GM18909 (cell line): ENCODE results near the gene TECPR2.

ENCODE experiments used
- ATAC-seq: cut with Tn5 transposase; IDR thresholded peaks from one replicate; pipeline ENCODE4 v1.9.1; 2021; ENCODE audit warnings: mild to moderate bottlenecking; ENCODE audit not compliant: unreplicated experiment, poor library complexity

The TECPR2 gene

GRCh38 chr14:102373110-102373509 lies 10.4 kb downstream of the TECPR2 start:
- no peak for ATAC-seq

DNA sequence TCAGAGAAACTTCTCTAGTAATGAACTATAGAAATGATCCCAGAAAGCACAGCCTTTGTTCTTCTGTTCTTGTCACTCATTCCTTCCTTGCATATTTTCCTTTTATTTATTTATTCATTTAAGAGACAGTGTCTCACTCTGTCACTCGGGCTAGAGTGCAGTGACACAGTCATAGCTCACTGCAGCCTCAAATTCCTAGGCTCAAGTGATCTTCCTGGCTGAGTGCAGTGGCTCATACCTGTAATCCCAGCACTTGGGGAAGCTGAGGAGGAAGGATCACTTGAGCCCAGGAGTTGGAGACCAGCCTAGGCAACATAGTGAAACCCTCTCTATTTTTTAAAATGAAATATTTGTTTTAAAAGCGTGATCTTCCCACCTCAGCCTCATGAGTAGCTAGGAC lies 11.5 kb downstream of the TECPR2 start:
- ATAC-seq: no peak

- ATAC-seq: no peak
Measured at GRCh38 chr14:102375119-102375518, 12.4 kb downstream of the TECPR2 start.

DNA sequence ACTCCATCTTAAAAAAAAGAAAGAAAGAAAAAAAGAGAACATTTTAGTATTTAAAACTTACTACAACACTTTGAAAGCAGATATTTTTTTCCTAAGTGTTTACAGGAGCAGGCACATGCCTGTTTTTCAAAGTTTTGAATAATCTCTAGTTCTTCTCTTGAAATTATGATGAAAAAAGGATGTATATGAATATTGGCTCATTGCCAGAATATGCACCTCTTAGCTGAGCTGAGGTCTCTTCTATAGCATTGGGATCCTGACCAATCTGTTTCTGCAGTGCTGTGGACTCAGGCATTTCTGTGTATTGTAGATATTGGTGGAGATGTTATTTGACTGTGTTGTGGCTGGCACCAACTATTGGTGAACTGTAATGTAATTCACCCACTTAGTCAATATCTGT lies 15.0 kb downstream of the TECPR2 start:
- no peak for ATAC-seq

DNA sequence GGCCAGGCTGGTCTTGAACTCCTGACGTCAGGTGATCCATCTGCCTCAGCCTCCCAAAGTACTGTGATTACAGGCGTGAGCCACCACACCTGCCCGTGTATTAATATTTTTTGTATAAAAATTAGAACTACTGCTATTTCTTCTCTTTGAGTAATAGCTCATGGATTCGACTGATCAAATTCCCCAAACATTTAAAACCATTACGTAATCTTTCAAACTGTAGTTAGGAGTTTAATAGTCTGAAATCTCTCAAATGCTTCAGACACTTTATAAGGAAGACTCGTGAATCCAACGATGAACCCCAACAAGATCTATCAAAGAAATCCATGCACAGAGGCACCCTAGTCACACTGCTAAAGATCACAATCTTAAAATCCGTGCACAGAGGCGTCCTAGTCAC lies 16.1 kb downstream of the TECPR2 start:
- no peak for ATAC-seq

- ATAC-seq: no peak
Measured at GRCh38 chr14:102387086-102387485, 24.3 kb downstream of the TECPR2 start.

DNA sequence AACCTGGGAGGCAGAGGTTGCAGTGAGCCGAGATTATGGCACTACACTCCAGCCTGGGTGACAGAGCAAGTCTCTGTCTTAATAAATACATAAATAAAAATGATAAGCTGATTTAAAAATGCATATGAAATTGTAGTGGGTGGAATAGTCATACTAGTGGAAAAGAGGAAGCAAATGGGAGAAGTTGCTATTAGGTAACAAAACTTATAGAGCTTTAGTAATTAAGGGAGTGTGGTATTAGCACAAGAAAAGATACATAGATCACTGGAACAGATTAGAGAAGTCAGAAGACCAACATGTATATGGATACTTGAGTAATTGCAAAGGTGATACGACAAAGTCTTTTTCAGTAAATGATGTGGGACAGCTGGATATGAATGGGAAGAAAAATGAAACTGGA lies 26.5 kb downstream of the TECPR2 start:
- no peak for ATAC-seq

- ATAC-seq: no peak
Measured at GRCh38 chr14:102390064-102390855, 27.5 kb downstream of the TECPR2 start.

GRCh38 chr14:102392506-102392905 lies 29.8 kb downstream of the TECPR2 start:
- ATAC-seq: no peak

- no peak for ATAC-seq
Measured at GRCh38 chr14:102394717-102395375, 32.1 kb downstream of the TECPR2 start.

- no peak for ATAC-seq
Measured at GRCh38 chr14:102396521-102396920, 33.8 kb downstream of the TECPR2 start.

- ATAC-seq: no peak
Measured at GRCh38 chr14:102403028-102403427, 40.3 kb downstream of the TECPR2 start.

GRCh38 chr14:102407258-102407657 lies 44.5 kb downstream of the TECPR2 start:
- no peak for ATAC-seq

GRCh38 chr14:102408724-102409123 lies 46.0 kb downstream of the TECPR2 start:
- ATAC-seq: no peak

DNA sequence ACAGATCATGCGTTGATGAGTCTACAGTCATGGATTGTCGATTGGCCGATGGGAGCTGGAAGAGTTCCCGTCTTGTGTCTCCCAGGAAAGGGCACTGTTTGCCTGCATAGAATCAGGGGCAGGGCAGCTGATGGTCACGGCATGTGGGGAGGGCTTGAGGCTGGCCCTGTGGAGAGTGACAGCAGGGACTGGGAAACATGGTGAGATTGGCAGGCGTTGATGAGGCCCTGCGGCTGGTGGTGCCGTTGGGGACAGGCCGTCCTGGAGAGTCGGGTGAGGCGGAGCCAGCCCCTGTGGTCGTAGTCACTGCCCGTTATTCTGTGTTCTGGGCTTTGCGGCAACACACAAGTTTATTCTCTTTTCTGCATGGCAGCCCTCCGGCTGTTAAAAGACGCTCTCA lies 52.9 kb downstream of the TECPR2 start:
- ATAC-seq: no peak

- no peak for ATAC-seq
Measured at GRCh38 chr14:102417001-102417431, 54.3 kb downstream of the TECPR2 start.

GRCh38 chr14:102417646-102418045 lies 54.9 kb downstream of the TECPR2 start:
- no peak for ATAC-seq

DNA sequence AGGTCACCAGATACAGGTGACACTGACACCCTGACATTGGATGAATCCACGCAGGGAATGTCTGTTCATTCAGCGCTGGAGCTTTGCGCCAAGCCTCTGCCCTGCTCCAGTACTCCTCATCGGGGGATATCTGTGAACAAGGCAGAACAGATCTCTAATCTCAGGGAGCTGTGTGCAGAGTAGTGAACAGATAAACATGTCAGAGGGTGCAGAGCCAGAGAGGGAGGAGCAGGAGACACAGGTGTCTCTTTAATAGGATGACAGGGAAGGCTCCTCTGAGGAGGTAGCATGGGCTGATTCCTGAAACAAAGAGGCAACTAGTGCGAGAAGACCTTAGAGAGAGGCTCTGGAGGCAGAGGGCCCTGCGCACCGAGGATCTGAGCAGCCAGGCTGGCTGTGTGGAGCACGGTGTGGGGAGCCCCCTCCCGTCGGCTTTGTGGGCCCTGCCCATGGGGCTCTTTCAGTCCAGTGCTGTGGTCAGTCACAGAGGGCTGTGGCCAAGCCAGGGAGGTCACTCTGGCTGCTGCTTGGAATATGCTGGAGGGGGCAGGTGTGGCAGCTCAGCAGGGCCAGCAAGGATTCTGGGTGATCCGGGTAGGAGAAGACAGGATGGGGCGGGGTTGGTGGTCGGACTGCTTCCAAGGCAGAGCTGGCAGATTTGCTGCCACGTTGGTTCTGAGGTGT lies 55.6 kb downstream of the TECPR2 start:
- no peak for ATAC-seq

GRCh38 chr14:102418853-102419240 lies 56.1 kb downstream of the TECPR2 start:
- no peak for ATAC-seq

GRCh38 chr14:102419276-102419675 lies 56.5 kb downstream of the TECPR2 start:
- no peak for ATAC-seq

DNA sequence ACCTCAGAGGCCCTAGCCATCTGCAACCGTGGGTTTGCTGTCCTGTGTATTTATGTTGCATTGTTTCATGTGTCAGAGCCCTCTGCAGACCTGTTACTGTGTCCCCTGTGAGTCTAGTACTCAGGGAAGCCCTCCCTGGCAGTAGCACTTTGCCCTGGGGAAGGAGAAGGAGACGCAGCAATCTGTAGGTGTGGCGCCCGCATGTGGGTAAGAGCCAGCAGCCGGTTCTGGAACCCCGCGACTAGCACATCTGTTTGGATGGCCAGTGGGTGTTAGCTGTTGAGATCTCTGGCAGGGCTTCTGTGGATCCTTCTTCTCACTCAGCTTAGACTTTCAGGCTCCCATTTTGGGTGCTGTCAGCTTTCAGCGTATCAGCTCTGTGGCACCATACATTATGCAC lies 57.0 kb downstream of the TECPR2 start:
- no peak for ATAC-seq
